Mesenchymal stem cell (in vitro differentiated cells and primary cell): ENCODE results near the gene HIP1.
"Not testable (repeated sequence)": the region's sequence is repeated elsewhere in the genome, so short reads cannot be mapped to it uniquely, and the experiment has no call there.

ENCODE experiments used
- DNase-seq: peaks from one replicate; pipeline ENCODE4 v3.0.0-alpha.2; 2013
- H2AFZ ChIP-seq: one replicate; pipeline ENCODE4 v1.6.1; 2013; ENCODE audit warnings: low read depth, mild to moderate bottlenecking, control low read depth, inconsistent platforms, low read length, moderate library complexity
- H2AK5ac ChIP-seq: 2 replicates; pipeline ENCODE4 v1.6.1; 2013; ENCODE audit warnings: low read length, moderate library complexity, mild to moderate bottlenecking, inconsistent platforms; ENCODE audit not compliant: severe bottlenecking
- H2BK120ac ChIP-seq: one replicate; pipeline ENCODE4 v1.6.1; 2013; ENCODE audit warnings: low read depth, mild to moderate bottlenecking, inconsistent platforms, low read length, moderate library complexity
- H2BK12ac ChIP-seq, 2 experiments: one replicate each; pipeline ENCODE4 v1.6.1; 2013; ENCODE audit warnings: inconsistent platforms in 2 of 2, low read length in 2 of 2, mild to moderate bottlenecking in 2 of 2, moderate library complexity in 2 of 2, control low read depth in 1 of 2
- H2BK15ac ChIP-seq: one replicate; pipeline ENCODE4 v1.6.1; 2013; ENCODE audit warnings: mild to moderate bottlenecking, low read depth, inconsistent platforms; ENCODE audit not compliant: poor library complexity, severe bottlenecking
- H2BK5ac ChIP-seq: 2 replicates; pipeline ENCODE4 v1.6.1; 2013; ENCODE audit warnings: low read depth, mild to moderate bottlenecking, low read length, control low read depth, inconsistent platforms; ENCODE audit not compliant: poor library complexity, severe bottlenecking
- H3K14ac ChIP-seq, 2 experiments: one replicate each; pipeline ENCODE4 v1.6.1; 2013; ENCODE audit warnings: inconsistent platforms in 2 of 2, low read length in 2 of 2, control low read depth in 1 of 2, mild to moderate bottlenecking in 1 of 2, moderate library complexity in 1 of 2
- H3K18ac ChIP-seq, 2 experiments: one replicate each; pipeline ENCODE4 v1.6.1; 2013; ENCODE audit warnings: inconsistent platforms in 2 of 2, low read length in 2 of 2, control low read depth in 1 of 2, low read depth in 1 of 2, mild to moderate bottlenecking in 1 of 2
- H3K23ac ChIP-seq, 2 experiments: one replicate each; pipeline ENCODE4 v1.6.1; 2013; ENCODE audit warnings: inconsistent platforms in 2 of 2, low read length in 2 of 2, mild to moderate bottlenecking in 2 of 2, moderate library complexity in 2 of 2, control low read depth in 1 of 2
- H3K27ac ChIP-seq: 2 replicates; pipeline ENCODE4 v1.5.1; 2013; ENCODE audit warnings: mild to moderate bottlenecking, moderate library complexity, low read length, control low read depth, inconsistent platforms; ENCODE audit not compliant: poor library complexity, severe bottlenecking
- H3K27me3 ChIP-seq, 2 experiments: 2 replicates each; pipeline versions ENCODE4 v1.6.1 to v1.7.0; 2013; ENCODE audit warnings: low read length in 2 of 2, mild to moderate bottlenecking in 2 of 2, moderate library complexity in 2 of 2, control low read depth in 1 of 2, inconsistent platforms in 1 of 2; ENCODE audit not compliant: control insufficient read depth in 1 of 2, insufficient read depth in 1 of 2
- H3K36me3 ChIP-seq, 2 experiments: 2 replicates each; pipeline versions ENCODE4 v1.6.1 to v1.7.0; 2013; ENCODE audit warnings: low read length in 2 of 2, control low read depth in 1 of 2, inconsistent platforms in 1 of 2, low read depth in 1 of 2, mild to moderate bottlenecking in 1 of 2; ENCODE audit not compliant: insufficient read depth in 2 of 2, control insufficient read depth in 1 of 2
- H3K4ac ChIP-seq, 2 experiments: one replicate each; pipeline ENCODE4 v1.6.1; 2013; ENCODE audit warnings: inconsistent platforms in 2 of 2, low read length in 2 of 2, mild to moderate bottlenecking in 2 of 2, moderate library complexity in 2 of 2, control low read depth in 1 of 2, low read depth in 1 of 2
- H3K4me1 ChIP-seq: 2 replicates; pipeline ENCODE4 v1.6.1; 2013; ENCODE audit warnings: low read depth, low read length, control low read depth; ENCODE audit not compliant: control insufficient read depth, insufficient read depth
- H3K4me2 ChIP-seq: 2 replicates; pipeline ENCODE4 v1.6.1; 2013; ENCODE audit warnings: low read length, mild to moderate bottlenecking, inconsistent platforms; ENCODE audit not compliant: poor library complexity, severe bottlenecking
- H3K4me3 ChIP-seq, 2 experiments: 2 replicates each; pipeline versions ENCODE4 v1.5.1 to v1.7.0; 2013; ENCODE audit warnings: low read length in 2 of 2, mild to moderate bottlenecking in 2 of 2, control low read depth in 1 of 2, low read depth in 1 of 2; ENCODE audit not compliant: insufficient read depth in 1 of 2
- H3K79me1 ChIP-seq: replicated peaks from 2 replicates; pipeline ENCODE4 v1.6.1; 2013; ENCODE audit warnings: mild to moderate bottlenecking, control low read depth, low read length, inconsistent platforms; ENCODE audit not compliant: poor library complexity, severe bottlenecking
- H3K9ac ChIP-seq: 2 replicates; pipeline ENCODE4 v1.7.0; 2013; ENCODE audit warnings: mild to moderate bottlenecking, low read length, moderate library complexity
- H3K9me3 ChIP-seq: 2 replicates; pipeline ENCODE4 v1.7.0; 2013; ENCODE audit warnings: mild to moderate bottlenecking, low read length; ENCODE audit not compliant: control insufficient read depth
- H4K8ac ChIP-seq: one replicate; pipeline ENCODE4 v1.6.1; 2013; ENCODE audit warnings: inconsistent platforms, mild to moderate bottlenecking, low read length, moderate library complexity
- H4K91ac ChIP-seq: one replicate; pipeline ENCODE4 v1.6.1; 2013; ENCODE audit warnings: mild to moderate bottlenecking, low read length, inconsistent platforms
- WGBS: methylation state at CpG from one replicate; pipeline ENCODE4 v1.1.7; 2013; ENCODE audit warnings: mixed read lengths; 5-methylcytosine and 5-hydroxymethylcytosine counted together

Gene HIP1

GRCh38 chr7:75608451-75609122 lies 130.2 kb downstream of the HIP1 start:
- no peak for DNase-seq
- Histone ChIP-seq H3K4me3 (no peak overlapping the region), H3K27ac (no peak overlapping the region), H2AFZ (no peak overlapping the region), H3K79me1 (peaks cover 24% of the 10 kb centered on the region), H3K4ac (no peak overlapping the region), H2BK5ac (no peak overlapping the region), H3K27me3 (no peaks in the 10 kb centered on the region), H3K23ac (no peak overlapping the region), H4K8ac (no peak overlapping the region), H2BK120ac (no peak overlapping the region), H3K4me2 (no peak overlapping the region), H3K4me1 (peaks cover 6% of the 10 kb centered on the region), H3K14ac (no peak overlapping the region), H3K18ac (no peak overlapping the region), H2BK15ac (no peak overlapping the region), H3K9me3 (no peaks in the 10 kb centered on the region), H2BK12ac (no peak overlapping the region), H3K9ac (no peak overlapping the region), H2AK5ac (no peak overlapping the region), H4K91ac (no peak overlapping the region), H3K36me3 (peaks cover 0 to 5% of the 10 kb centered on the region in 2 experiments)
- WGBS = 93% methylated on average over 7 of the region's 8 CpGs

DNA sequence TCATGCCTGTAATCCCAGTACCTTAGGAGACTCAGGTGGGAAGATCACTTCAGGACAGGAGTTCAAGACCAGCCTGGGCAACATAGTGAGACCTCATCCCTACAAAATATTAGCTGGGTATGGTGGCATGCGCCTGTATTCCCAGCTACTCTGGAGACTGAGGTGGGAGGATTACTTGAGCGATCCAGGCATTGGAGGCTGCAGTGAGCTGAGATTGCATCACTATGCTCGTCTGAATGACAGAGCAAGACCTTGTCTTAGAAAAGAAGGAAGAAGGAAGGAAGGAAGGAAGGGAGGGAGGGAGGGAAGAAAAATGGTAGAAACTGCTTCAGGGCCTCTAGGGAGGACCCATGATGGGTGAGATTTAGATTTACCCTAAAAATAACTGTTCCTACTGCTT lies 134.3 kb downstream of the HIP1 start:
- DNase-seq = no peak
- H3K27me3 ChIP-seq = no peaks in the 10 kb centered on the region
- peaks cover 0 to 7% of the 10 kb centered on the region in 2 experiments for H3K36me3 ChIP-seq
- no peak overlapping the region for H3K27ac ChIP-seq
- no peak overlapping the region for H2AFZ ChIP-seq
- H3K9me3 ChIP-seq = no peaks in the 10 kb centered on the region
- no peak overlapping the region for H2AK5ac ChIP-seq
- no peak overlapping the region for H2BK120ac ChIP-seq
- no peak overlapping the region for H2BK15ac ChIP-seq
- peaks cover 16% of the 10 kb centered on the region for H3K79me1 ChIP-seq
- no peak overlapping the region for H4K8ac ChIP-seq
- H3K14ac ChIP-seq = no peak overlapping the region
- no peak overlapping the region for H2BK5ac ChIP-seq
- H4K91ac ChIP-seq = no peak overlapping the region
- peaks cover 1% of the 10 kb centered on the region for H3K4me1 ChIP-seq
- H3K4ac ChIP-seq = no peak overlapping the region
- no peak overlapping the region for H3K9ac ChIP-seq
- no peak overlapping the region for H3K4me3 ChIP-seq
- no peak overlapping the region for H2BK12ac ChIP-seq
- no peak overlapping the region for H3K18ac ChIP-seq
- 75% methylated on average over 3 of the region's 3 CpGs for WGBS
- no peak overlapping the region for H3K4me2 ChIP-seq
- no peak overlapping the region for H3K23ac ChIP-seq

GRCh38 chr7:75602831-75603230 lies 135.9 kb downstream of the HIP1 start:
- H3K4me3 ChIP-seq, H3K4me2 ChIP-seq, H3K14ac ChIP-seq, H3K18ac ChIP-seq, H3K23ac ChIP-seq, H3K27me3 ChIP-seq, H3K9ac ChIP-seq, H3K4ac ChIP-seq, H2AFZ ChIP-seq, H2BK5ac ChIP-seq, H3K9me3 ChIP-seq, H4K8ac ChIP-seq, DNase-seq, H2BK120ac ChIP-seq, H2BK12ac ChIP-seq, H4K91ac ChIP-seq, H3K27ac ChIP-seq, H2AK5ac ChIP-seq, H2BK15ac ChIP-seq, H3K36me3 ChIP-seq: not testable (repeated sequence)
- WGBS = 89% methylated on average over 9 of the region's 9 CpGs
- Histone ChIP-seq H3K4me1 (peaks cover 10% of the 10 kb centered on the region), H3K79me1 (peaks cover 15% of the 10 kb centered on the region)

GRCh38 chr7:75601539-75601938 lies 137.2 kb downstream of the HIP1 start:
- Histone ChIP-seq H3K14ac (no peak overlapping the region), H3K79me1 (peaks cover 10% of the 10 kb centered on the region), H3K36me3 (peaks cover 0 to 8% of the 10 kb centered on the region in 2 experiments), H2BK120ac (no peak overlapping the region), H2BK5ac (no peak overlapping the region), H4K91ac (no peak overlapping the region), H2BK12ac (no peak overlapping the region), H3K27me3 (no peaks in the 10 kb centered on the region), H3K23ac (no peak overlapping the region), H2BK15ac (no peak overlapping the region), H2AFZ (no peak overlapping the region), H4K8ac (no peak overlapping the region), H3K4ac (no peak overlapping the region), H3K4me3 (no peak overlapping the region), H3K4me2 (no peak overlapping the region), H3K4me1 (peaks cover 19% of the 10 kb centered on the region), H2AK5ac (no peak overlapping the region), H3K18ac (no peak overlapping the region), H3K9ac (no peak overlapping the region), H3K27ac (no peak overlapping the region), H3K9me3 (no peaks in the 10 kb centered on the region)
- 100% methylated on average over 2 of the region's 6 CpGs for WGBS
- no peak for DNase-seq
